UCSD-AML1 (cell line): ENCODE results near the gene RAP2A.

Source experiments
- DNase-seq: peaks from one replicate; lab custom pipeline; 2025; ENCODE audit not compliant: unreplicated experiment; lab: John Stamatoyannopoulos, UW

RAP2A gene

DNA sequence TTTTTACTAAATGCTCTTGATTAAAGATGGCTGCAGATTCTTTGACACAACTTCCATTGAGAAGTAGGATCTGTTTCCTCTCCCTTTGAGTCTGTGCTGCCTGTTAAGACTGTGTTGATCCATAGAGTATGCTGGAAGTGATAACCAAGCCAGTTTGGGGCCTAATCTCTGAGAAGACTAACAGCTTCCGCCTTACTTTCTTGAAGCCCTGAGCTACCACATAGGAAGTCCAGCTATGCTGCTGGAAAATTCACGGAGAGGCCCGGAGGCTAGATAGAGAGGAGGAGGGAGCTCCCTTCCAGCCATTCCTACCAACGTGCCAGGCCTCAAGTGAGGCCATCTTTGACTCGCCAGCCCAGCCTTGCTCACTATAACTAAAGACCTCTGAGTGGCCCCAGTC is 12.5 kb downstream of the RAP2A start:
- DNase-seq, result no peak

DNA sequence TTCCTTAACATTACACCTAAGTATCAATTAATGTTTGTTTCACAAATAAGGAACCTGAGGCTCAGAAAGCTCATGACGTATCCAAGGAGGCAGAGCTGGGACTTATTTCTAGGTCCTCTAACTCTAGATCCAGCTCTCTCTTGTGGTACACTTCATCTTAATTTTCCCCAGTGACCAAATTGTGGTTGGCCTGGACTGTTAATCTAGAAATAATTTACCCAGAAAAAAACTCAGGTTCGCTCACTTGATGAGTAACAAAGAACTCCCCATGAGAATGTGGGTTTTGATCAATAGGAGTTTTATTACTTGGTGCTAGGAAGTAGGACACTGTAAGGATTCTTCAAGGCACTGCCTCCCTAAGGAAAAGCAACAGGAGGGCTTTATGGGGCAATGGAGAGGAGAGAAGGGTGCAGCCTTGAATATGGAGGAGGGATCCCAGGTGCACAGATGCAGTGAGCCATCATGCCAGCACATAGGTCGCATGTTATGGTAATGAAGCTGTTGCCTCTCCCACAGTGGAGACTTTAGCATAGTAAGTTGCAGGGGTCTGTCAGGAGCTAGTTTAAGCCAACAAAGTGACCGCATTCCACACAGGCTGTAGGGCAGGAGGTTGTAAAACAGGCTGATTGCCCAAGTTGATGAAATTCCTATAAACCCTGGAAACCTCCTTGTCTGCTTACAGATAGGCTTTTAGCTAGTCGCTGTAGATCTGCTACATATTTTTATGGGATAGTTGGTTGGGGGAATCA is 14.7 kb downstream of the RAP2A start:
- DNase-seq, result no peak

DNA sequence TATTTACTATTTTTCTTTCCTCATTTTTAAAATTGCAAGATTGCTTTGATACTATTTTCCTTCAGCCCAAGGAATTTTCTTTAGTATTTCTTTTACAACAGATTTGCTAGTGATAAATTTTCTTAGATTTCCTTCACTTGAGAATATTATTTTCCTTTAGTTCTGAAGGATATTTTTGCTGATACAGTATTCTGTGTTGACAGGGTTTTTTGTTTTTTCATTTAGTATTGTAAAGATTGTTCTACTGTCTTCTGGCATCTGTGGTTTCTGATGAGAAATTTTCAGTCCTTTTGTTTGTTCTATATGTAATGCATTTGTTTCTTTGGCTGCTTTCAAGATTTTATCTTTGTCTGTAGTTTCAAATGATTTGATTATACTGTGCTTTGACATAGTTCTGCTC is 20.7 kb downstream of the RAP2A start:
- no peak for DNase-seq

DNA sequence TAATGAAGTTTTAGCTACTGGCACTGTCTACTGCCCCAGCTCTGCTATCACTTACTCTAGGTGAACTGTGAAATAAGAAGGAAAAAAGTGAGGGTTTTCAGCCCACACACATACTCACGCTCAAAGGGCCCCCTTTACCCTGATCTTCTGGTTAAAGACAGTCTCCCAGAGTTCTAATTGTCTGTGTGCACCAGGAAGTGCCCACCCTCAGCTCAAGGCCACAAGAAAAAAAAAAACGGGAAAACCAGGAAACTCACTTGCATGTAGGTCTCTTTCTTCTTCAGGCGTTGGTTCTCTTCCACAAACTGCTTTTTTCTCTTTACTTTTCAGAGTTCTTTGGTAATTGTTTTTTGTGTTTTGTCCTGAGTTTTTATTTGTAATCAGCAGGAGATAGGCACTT is 22.1 kb downstream of the RAP2A start:
- no peak for DNase-seq

DNA sequence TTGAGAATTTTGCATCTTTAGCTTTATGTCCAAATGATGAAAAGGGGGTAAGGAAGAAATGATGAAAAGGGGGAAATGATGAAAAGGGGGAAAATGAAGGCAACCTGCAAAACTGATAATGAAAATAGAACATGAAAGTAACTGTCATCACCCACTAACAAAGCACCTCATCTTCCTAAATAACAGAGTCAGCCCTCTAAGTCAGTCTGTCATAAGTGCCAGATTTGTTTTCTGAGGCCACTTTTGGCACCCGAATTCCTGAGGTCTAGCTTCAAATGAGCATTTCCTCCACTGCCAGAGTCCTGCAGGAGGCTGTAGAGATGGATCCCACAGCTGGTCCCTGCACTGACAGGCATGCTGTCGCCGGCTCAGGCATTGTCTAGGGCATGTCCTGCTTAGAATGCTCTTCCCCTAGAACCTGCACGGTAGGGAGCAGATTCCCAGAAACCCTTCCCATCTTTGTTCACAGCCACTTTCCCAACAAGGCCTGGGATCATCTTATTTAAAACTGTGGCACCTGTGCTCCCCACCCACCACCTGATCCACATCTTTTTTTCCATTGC is 25.3 kb downstream of the RAP2A start:
- no peak for DNase-seq

DNA sequence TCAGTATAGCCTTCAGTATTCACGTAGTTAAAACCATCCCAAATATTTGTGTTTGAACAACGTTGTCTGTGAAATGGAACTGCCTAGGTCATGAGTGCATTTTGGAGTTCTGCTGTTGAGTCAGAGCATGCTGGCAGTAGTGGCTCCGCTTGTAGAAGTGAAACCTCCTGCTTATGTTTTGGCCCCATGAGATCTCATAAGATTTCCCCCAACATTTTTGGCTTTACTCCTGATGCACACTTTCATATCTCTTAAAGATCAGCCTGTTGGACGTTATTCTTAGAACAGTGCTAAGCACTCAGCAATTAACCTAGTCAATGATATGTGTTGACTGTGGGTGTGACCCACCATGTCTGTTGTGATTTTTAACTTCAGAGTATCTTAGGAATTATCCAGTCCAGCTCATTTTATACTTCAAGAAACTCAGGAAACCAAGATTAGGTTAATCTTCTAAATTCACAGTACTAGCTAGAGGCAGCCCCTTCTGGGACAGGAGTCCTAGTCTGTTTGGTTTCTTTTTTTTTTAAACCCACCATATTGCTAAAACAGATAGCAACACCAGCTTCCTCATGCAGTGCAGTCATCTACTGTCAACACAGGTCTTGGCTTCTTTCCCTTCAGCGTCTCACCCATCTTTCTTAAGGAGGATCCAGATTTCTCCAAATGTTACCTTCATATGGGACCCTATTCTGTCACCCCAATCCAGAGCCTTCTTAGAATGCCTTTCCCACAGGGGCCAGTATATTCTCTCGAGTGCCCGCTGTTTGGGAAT is 26.2 kb downstream of the RAP2A start:
- DNase-seq, result no peak

DNA sequence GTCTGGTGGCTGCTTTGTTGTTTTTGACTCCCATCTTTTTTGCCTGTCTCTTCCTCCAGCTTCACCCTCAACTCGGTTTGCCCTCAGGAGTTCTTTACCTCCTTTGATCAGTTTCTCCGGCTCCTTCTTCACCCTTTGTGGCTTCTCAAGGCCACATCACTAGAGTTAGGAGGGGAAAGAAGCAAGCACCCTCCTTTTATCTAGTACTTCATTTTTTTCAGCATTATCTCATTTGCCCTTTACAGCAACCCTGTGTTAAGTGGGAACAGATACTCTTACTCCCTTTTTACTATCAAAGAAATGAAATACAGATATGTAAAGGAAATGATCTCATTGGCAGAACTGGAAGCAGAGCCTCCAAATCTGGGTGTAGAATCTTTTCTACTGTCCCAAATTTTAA is 26.9 kb downstream of the RAP2A start:
- DNase-seq, result no peak

DNA sequence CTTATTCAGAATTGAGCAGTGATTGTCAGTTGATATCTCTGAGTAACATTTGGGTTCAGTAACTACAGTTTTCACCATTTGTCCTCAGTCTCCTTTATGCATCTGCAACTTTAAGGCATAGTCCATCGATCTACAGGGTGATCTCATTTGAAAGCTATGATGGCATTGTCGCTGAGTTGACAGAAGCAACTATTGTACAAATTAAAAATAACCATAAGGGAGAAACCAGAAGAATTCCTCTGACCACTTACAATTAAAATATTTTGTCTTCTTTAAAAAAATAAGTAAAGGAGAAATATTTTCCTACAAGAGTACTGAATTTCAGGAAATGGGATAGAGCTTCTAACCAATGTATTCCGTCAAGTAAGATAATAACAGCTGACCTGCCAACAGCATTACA is 30.6 kb downstream of the RAP2A start:
- no peak for DNase-seq

DNA sequence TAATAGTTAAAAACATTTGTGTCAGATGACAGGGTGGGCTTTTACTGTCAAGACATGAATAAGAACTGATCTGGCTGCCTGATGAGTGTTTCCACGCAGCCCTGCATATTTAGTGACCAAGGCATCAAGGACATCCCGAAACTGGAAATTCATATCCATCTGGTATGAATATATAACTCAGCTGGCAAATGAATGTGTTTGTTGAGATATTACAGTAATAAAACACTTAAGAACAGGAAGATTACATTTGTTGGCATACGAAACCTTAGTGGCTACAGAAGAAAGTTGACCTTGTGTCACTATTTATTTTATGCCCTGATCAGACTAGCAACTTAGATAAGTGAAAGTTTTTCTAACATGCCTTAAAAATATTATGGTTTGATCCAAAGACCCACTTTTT is 32.8 kb downstream of the RAP2A start:
- no peak for DNase-seq

DNA sequence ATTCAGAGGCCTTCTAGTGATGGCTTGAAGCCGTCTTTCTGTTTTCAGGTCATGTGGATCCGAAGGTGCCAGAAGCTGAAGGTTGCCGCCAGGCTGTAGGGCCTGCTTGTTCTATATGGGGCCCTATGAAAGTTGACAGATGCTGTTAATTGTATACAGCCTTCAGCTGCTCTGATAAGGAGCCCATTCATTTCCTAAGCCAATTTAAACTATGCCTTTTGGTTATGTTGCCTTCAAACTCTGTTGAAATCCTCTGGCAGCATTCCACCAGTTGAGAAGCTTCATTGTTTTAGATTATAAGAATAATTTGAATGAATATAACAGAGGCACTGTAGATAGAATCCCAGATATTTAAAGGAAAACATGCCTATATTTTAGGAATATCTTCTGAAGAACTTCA is 34.4 kb downstream of the RAP2A start:
- no peak for DNase-seq

DNA sequence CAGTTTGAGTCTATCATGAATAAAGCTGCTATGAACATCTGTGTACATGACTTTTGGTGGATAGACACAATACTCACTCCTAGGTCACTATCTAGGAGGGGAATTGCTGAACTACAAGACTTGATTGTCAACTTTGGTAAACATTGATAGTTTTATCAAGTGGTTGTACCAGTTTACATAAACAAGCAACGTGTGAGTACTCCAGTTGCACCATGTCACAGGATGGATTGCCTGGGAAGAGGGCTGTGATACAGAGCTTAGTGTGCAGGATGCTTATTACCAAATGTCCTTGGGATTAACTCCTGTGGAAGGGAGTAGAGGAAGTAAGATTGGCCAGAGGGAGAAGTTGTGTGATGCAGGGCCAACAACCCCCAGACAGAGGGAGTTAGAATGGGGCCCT is 37.7 kb downstream of the RAP2A start:
- DNase-seq, result no peak

DNA sequence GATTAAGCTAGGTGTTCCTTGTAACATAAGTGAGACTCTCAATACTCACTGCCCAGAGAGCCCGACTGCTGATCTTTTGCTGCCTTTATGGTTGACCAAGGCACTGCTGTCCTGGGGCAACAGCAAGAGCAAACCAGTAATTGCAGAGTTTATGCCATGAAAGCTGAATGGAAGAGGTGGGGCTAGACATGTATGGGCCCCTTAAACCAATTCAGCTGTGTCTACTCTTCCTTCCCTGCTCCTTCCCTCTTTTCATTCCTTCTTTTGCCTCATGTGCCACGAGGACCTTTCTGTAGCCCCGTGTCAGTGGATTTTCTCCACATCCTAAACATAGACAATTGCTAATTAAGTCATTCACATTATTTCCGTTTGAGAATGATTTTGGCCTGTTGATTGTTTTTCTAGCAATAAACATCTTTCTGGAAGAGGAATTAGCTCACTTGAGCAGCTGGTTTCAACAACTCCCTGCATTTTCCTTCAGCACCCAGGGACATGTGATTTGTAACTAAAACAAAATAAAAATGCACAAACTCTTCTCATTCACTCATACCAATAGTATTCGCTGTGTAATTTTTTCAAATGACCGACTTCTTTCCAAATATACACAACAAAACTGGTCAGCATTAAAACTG is 40.5 kb downstream of the RAP2A start:
- no peak for DNase-seq

DNA sequence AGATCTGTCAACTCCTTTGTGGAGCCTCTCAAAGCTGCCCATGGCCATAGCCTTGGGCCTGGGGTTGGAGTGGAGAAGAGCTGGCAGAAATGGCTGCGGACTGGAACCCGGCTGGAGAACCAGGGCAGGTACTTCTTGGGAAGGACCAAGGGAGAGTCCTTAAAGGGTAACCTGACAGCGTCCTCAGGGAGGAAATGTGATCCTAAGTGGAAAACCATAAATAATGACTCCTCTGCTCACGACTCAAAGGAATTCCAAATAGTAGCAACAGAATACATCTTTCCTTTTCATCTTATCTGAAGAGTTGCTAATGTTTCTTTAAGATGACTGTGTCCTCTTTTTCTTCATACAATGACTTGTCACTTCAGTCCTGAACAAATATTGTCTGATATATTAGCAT is 41.0 kb downstream of the RAP2A start:
- DNase-seq, result no peak

DNA sequence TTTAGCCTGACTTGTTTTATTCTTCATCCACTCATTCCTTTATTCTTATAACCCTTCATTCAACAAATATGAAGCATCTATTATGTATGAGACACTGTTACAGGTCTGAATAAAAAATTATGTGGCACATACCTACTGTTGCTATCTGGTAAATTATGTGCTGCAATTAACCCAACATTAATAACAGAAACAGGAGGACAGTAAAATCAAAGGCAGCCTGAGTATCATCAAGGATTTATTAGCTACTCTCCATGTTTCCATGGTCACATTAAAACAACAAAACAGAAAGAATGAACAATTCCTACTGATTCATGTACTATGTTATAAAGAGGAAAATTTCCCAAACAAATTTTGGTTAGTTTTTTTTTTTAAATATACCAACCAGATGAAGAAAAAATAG is 43.9 kb downstream of the RAP2A start:
- DNase-seq, result no peak

DNA sequence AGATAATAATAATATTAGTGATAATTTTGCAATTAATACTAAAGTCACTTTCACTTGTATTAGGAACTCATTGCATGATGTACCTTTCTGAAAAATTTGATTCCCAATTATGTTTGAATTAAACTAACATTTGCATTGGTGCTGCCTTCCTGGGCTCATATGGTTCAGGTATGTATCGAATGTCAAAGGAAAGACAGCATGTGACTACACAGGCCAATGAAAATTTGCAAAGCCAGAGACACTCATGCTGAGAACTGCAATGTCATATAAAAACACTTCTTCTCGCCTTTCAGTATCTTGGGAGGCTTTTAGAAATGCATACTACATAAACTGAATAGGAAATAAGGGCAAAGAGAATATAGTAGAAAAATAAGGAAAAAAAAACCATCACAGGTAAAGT is 44.3 kb downstream of the RAP2A start:
- DNase-seq, result no peak

DNA sequence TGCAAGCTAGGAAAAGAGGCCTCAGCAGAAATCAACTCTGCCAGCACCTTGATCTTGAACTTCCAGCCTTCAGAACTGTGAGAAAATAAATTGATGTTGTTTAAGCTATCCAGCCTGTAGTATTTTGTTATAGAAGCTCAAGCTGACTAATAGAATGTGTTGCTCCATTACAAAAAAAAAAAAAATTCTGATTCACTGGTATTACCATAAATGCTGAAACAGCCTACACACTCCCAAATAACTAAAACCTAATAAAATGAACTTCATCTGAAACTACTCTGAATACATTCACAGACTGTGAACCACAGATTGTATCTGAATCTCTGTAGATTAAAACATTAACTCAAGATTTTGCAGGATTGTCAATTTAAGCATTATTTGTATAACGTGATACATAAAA is 49.5 kb downstream of the RAP2A start:
- no peak for DNase-seq

DNA sequence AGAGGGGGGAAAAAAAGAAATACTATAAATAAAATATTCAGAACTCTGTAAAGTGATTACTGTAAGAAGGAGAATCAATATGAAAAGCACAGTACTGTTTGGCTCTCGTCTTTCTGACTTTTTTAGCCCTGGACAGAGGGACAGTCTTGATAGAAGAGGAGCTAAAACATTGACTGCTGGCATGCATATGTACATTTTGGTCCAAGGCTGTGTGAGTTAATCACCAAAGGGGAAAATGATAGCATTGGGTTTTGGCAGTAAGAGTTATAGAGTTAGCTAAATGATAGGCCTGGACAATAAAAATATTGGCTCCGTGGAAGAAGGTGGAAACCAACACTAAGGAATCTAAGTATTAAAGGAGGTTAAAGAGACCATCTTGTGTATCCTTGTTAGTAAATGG is 50.3 kb downstream of the RAP2A start:
- DNase-seq, result no peak

DNA sequence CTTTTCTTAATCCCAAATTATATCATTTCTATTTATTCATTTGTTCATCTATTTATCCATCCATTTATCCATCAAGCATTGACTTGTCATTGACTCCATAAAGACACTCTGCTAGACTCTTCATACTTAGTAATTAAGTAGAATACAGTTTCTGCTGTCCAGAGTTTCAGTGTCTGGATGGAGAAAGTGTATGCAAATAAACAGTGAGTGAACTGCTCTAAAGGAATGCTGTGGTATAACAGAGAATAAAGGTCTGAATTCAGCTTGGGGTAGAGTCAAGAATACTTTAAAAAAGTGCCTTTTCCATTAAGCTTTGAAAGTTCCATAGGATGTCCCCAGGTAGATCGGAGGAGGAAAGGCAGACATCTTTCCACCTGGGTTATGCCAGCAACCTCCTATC is 51.4 kb downstream of the RAP2A start:
- no peak for DNase-seq

DNA sequence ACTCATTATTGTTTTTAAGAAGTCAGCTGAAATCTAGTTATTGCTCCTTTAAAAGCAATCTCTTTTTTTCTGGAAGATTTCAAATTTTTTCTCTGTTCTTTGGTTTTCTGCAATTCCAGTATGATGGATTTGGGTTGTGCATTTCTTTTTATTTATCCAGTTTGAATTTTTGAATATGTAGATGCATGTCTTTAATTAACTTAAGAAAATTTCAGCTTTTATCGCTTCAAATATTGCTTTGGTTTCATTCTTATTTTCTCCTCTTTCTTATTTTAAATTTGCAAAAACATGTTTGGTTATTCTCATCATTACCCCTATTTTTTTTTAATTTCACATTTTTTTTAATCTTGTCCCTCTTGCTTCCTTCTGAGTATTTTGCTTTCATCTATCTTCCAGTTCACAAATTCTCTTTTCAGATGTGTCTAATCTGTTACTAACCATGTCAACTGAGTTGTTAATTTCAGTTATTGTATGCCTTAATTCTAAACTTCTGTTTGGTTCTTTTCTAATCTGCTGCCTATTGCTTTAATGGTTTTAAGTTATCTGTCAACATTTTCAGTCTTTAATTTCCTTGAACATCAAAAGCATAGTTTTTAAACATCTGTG is 56.8 kb downstream of the RAP2A start:
- no peak for DNase-seq

DNA sequence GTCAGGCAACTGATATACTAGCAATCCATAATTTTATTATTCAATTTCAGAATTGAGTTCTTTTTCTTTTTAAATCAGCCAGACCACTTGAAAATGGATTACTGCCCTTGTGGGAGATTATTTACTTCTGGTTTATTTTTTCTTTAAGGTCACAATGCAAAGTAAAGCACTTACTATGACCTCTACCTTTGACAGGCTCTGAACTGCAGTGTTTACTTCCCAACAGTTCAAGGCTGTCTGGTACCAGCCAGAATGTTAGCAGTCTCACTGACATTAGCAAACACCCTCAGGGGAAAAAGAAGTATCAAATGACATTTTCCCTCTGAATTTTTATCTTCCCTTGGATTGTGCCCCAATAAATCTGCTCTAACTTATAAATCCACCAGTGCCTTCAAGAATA is 57.5 kb downstream of the RAP2A start:
- DNase-seq, result no peak

DNA sequence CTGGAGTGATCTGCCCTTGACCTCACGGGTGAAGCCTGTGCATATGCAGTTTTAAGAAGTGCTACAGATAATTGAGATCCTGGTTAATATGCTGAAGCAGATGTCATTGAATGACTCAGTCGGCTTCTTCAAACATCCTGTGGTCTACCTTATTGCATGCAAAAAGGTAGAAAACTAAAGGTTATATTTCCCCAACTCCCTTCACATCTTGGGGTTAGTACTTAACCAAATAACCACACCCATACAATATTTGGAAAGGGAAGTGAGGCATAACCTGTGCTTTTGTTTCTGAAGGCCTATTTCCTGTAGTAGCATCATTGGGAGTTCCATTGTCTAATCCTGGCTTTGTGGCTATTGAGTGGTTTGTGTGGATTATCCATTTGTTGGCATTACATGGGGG is 58.3 kb downstream of the RAP2A start:
- DNase-seq, result no peak
